T follicular helper cell (primary cell): ENCODE results near the gene PAPOLA.

Experiments
- DNase-seq: peaks from one replicate; pipeline ENCODE4 v3.0.0-alpha.2; 2020; ENCODE audit warnings: low read depth

PAPOLA gene

DNA sequence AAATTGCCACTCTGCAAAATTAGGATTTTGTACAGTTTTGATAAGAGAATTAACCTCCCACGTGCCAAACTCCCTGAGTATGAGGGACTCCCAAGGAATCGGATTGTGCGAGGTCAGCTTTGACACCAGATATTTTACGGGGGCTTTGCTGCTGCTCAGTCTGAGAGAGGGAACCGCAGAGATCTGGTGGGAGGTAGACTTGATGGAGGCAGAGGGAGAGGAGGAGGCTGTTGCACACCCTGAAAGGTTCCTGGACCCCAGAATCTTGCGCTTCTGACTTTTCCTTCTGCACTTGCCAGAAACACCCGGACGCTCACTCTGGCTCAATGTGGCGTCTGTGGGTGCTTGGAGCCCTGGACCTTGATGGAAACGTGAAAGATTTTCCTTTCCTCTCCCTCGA is 83.9 kb downstream of the PAPOLA start:
- no peak for DNase-seq

DNA sequence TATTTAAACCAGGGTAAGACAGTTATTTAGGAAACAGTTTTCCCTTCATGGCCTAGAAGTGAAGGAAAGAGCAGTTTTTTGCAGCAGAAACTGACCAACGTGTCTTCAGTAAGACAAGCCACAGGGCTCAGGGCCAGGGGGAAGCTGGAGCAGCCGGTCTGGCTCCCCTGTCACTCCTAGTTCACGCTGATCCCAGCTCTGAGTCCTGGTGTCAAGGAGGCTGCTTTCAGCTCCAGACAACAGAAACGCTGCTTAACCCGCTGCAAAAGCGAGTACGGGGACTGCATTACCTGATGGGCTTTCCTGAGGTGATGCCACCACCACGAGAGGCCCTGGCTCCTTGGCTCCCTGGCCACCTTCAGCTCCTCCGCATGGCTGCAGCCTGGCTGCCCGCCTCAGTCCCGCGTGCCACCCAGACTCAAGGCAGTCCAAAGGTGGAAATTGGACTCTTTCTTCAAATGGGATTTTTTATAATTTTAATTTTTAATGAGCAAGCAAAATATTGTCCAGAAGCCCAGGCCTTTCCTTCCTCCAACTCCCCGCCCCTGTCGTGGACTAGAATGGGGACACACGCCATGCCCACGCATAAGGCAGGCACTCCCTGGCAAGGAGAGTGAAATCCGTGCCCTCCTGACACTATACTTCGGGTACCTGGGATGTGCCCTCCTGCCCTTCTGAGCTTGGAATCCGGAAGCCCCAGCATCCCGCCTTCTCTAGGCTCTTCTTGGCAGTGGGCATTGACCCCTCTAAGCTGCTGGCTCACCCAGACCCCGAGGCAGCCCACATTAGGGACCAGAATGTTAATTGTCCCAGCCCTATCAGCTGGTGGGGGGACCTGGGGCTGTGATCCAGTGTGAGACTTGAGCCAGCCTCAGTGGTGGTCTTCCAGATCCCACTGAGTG is 85.0 kb downstream of the PAPOLA start:
- no peak for DNase-seq

DNA sequence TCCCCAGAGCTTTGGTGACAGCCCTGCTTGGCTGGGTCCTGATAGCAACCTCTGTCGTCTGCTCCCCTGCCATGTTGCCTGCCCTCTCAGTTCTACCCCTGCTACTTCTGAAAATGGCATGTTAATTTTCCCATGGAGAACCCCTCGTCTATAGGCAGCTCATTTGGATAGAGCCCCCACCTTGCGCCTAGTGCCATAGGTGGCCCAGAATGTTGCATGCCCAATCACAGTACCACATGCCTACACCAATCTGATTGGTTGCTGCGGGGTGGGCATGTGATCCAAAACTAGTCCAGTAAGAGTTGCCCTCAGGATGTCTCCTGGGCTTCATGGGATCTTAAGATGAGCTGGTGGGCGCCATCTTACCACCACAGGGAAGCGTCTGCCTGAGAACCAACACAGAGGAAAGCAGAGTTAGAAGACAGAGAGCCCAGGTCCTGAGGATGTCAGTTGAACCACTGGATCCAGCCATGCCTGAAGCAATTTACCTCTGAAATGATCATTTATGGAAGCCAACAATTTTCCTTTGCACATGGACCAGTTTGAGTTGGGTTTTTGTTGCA is 85.7 kb downstream of the PAPOLA start:
- DNase-seq = no peak

DNA sequence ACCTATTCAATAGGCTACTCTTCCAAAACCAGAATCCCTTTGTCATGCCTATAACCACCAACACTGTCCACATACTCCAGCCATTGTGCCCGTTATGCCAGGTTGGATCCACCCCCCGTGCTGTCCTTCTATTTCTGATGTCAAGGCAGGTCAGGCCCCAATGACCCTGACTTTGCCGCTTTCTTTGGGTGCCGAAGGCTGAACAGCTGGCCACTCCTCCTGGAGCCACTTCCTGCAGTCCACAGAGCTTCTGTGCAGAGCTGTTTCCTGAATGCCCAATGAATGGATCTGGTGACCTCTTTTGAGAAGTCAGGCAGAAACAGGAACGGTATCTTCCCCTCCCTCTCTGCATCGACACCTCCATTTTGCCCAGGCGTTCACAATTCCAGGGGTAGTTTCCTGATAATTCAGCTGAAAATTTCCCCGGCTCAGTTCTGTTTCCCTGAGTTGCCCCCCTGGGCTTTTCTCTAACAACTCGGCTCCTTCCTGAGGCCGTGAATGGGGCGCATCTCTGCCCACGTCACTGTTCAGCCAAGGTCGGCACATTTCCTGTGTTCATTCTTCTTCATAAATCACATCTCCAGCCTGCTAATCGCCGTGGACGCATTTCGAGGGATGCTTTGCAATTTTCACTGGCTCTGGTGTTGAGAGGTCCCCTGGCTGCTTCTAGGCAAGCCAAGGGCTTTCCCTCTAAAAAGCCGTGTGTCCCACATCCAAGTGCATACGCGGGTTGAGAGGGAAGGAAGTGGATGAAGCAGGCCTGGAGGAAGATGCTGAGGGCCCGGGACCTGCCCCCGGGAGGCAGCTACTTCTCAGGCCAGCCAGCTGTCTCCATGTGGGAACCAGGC is 86.5 kb downstream of the PAPOLA start:
- DNase-seq = no peak

DNA sequence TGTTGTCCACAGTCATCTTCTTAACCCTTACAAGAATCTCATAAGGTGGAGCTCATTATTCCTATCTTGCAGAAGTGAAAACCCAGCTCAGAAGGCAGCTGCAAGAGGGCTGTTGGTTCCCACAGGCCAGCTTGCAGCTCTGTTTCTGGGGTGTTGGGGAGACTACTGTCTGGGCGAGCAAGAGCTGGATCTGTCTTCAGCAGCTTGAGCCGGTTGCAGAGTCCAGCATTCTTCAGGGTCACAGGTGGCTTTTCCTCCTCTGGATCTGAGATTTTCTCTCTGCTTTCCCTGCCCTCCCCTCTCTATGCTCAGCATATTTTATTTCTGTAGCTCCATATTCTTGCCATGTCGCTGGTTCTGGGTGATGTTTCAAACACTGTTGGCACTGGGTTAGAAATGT is 87.4 kb downstream of the PAPOLA start:
- no peak for DNase-seq

DNA sequence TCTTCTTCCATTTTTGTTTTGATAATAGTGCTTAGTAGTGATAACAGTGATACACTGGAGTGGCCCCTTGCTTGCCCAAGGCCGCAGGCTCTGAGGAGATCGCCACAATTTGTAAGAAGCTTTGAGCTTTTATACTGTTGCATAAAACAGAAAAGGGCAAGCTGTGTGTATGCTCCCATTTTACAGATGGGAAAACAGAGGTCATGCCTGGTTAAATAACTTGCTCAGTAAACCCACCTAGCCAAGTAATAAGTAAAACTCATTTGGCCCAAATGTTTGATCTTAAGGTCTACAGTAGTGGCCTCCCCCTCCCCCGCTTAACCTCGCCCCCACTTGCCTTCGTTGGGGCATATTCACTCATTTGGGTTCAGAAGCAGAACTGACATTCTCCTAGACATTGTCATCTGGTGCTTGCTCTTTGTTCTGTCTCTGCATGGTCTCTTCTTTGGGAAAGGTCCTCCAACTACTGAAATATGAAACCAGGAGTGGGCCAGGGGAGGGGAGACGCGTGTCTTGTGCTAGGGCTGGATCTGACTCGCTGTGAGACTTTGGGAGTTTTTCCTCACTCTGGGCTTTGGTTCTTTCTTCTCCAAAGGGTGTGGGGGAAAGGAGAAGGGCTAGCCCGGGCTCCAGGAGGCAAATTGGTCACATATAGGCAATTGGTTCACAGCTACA is 88.1 kb downstream of the PAPOLA start:
- DNase-seq = no peak

DNA sequence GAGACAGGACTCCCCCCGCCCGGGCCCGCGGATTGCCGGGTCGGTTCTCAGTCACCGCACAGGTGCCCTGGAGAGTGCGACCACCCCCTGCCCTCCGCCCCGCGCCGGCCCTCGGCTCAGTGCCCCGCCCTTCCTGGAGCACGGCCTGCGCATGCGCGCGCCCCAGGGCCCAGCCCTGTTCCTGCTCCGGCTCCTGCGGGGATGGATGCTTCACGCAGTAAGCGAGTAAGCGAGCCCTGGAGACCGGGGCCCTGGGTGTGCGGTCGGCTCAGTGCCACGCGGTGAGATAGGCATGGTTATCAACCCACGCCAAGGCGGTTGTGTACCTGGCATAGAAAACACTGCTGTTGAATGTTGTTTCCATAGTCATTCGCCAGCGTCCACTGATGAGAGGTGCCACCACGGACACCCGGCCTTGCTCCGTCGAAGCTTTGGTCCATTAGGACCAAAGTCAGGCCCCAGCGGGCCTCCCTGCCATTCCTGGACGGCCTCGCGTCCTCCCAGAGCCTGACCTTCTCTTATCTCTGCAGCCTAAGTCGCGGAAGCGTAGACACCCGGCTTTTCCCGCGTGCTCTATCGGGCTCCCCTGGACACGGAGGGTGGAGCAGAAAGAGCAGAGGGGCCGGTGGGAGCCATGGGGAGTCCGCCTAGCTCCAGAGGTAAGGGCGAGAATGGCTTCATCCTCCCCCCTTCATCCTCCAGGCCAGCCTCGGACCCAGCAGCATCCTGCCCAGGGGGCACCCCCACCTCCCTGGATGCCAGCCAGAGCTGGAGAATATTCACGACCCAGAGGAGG is 90.6 kb downstream of the PAPOLA start:
- peak; percentile 49 for DNase-seq

DNA sequence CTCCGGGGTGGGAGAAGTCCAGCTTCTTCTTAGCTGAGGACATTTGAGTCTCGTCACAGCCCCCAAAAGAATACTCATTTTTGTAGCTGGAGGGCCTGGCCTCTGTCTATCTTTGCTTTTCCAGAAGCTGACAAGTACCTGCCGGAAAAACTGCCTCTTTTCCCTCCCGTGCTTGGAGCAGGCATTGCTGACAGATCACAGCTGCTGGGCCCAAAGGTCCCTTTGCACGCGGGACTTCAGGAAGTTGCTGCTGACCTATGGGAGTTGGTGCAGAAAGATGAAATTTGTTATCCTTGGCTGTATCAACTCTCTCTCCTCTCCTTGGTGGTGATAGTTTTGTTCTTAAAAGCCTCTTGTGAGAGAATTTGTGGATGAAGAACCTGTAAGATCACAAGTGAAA is 92.8 kb downstream of the PAPOLA start:
- no peak for DNase-seq

DNA sequence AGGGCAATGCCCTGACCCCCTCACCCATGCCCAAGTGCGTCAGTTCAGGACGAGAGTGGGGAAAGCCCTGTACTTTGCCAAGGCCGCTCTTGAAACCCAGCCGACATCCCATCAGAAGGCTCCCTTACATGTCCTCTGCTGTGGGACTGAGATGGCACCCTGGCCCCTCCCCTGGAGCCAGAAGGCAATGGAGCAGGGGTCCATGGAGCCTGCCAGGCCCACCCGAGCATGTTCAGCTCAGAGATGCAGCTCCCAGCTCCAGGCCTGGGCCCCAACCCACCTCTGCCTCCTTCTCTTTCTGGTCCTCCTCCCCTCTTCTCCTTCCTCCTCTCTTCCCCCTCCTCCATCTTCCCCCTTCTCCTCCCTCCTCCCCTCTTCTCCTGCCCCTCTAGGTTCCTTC is 95.5 kb downstream of the PAPOLA start:
- no peak for DNase-seq

DNA sequence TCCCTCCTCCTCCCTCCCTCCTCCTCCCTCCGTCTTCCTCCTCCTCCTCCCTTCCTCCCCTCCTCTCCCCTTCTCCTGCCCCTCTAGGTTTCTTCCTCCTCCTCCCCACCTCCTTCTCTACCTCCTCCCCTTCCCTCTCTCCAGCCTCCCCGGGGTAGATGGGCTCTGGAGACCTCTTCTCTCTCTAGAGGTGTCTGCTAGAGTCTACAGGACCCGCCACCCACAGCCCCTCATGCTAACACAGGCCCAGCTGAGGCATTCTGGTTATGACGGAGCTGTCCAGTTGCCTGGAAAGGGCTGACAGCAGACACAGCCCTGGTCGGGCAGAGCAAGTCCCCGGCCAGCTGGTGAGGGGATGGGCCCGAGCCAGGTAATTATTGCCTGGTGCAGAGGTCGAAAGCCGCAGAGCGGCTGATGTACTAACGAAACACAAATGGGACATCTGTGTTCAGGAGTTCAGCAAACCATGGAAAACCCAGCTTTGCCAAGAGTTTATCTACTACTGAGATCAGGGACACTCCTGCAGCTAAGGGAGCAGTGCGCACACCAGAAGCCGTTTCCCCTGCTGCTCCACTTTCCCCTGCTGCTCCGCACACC is 96.2 kb downstream of the PAPOLA start:
- DNase-seq = no peak

DNA sequence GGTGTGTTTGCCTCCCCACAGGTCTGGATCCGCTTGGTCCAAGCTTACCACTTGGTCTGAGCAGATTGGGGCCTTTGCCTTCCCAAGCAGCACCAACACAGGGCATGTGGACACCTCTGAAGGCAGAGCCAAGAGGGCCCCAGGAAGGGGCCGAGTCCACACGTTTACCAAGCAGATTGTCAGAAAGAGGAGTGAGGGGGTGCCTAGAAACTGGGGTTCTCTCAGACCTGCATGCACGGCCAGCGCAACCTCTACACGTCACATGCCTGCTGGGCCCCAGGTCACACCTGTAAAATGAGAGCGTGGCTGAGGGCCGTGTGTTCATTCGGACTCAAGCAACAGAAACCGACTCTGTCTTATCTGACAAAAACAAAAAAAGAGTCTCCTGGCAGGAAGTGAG is 96.9 kb downstream of the PAPOLA start:
- DNase-seq = no peak

DNA sequence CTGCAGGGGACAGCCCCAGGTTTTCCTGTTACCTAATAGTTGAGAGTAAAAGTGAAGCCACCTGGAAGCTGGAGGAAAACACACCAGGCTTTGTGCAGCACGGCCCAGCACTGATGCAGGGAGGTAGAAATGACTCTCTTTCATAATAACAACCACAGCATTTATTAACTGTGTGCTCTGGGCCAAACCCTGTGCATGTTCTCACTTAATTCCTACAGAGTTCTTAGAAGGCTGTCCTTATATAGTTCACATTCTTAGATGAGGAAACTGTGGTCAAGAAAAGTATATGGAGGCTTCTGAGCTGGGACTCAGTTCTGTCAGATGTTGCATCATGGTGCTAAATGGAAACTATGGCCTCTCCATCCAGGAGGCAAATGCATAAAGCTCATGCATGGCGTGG is 100.0 kb downstream of the PAPOLA start:
- no peak for DNase-seq

DNA sequence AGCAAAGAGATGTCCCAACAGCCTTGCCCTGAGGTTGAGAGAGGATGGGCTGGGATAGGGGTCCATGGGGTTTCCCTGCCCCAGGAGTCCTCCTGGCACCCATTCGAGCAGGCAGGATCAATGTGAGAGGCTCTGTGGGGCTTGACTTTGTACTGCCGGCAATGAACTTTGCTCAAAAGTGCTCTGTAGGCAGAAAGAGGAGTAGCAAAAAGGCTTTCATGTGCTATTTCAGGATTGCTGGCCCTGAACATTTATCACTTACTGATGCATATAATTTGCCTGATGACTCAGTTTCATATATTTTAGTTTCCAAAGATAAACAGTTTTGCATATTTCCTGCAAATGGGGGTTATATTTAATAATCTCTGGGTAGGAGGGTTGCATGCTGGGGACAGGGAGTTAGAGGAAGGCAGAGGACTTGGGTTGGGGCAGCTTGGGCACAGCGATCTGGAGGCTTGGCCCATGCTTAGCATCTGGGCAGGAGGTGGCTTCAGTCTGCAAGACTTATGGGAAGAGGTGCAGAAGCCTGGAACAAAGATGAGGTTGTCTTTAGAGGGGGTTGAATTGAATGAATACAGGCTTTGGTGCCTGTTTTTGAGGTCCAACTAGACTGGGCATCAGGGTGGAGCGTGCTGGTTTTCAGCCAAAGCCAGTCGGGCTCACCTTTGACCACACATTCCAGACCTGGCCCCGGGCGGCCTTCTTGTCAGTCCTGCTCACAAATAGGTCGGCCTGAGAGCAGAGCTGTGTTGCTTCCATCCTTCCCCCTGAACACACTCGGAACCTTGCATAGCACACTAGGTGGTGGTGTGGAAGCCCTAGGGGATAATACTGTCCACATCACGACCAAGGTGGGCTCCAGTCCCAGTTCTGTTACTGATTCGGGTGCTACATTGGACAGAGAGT is 101.4 kb downstream of the PAPOLA start:
- DNase-seq = no peak

DNA sequence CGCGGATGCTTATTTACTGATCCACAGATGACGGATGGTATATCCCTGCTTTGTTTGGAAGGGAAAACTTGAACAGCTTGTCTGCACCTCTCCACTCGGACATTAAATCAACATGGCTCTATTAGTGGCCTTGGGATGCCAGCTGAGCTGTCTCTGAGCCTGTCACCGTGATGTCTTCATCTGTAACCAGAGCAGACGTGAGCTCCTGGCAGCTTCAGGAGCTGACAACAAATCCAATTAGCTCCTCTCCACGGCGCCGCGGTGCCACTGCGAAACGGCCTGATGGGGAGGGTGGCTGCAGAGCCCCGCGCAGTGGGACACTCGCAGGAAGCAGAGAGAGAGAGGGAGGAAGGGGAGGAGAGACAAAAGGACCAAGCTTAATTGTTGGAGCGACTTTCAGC is 112.3 kb downstream of the PAPOLA start:
- DNase-seq = no peak

DNA sequence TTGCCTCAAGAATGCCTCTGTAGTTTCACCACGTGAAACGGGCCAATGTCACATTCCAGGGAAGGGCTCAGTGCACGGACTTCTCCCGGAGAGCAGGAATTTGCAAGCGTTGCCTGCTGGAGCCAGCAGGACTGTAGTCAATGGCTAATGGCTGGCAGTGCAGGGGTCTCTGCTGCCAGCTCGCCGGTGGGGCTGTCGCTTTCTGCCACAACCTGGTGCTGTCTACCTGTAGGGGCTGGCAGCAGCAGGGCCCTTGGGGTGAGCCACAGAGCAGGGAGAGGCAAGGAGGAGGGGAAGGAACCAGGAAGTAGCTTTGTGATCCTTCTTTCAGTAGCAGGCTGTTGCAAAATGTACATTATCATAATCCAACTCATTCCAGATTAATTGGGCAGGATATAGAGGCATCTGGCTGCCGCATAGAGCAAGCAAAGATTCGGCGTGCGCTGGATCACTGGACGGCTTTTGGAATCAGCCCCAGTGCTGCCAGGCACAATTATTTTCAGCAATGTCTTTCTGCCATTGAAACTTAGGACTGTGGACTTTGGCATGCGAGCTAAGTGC is 114.1 kb downstream of the PAPOLA start:
- no peak for DNase-seq
